Neural progenitor cell (in vitro differentiated cells): ENCODE data around the gene PDK3. TPM values are rescaled to one million over a fixed set of nuclear protein-coding genes. Genes with fewer than 3 reads are reported as not detected.

ENCODE experiments used
- DNase-seq: peaks from one replicate; pipeline ENCODE4 v3.0.0-alpha.2; 2016; ENCODE audit warnings: low spot score
- H2AFZ ChIP-seq: fragments of 200-600 bp; sonication (generic); replicated peaks from 2 replicates; pipeline ENCODE4 v1.6.1; 2016; ENCODE audit warnings: antibody characterized with exemption
- H3F3A ChIP-seq: fragments of 200-600 bp; sonication (generic); 2 replicates; pipeline ENCODE4 v1.6.1; 2016; ENCODE audit warnings: antibody characterized with exemption, low read depth
- H3K27ac ChIP-seq: fragments of 200-600 bp; sonication (generic); 2 replicates; pipeline ENCODE4 v1.5.1; 2016; ENCODE audit warnings: mild to moderate bottlenecking
- H3K27me3 ChIP-seq: fragments of 200-600 bp; sonication (generic); 2 replicates; pipeline ENCODE4 v1.6.1; 2016; ENCODE audit warnings: mild to moderate bottlenecking, moderate library complexity
- H3K36me3 ChIP-seq: fragments of 200-600 bp; sonication (generic); 2 replicates; pipeline ENCODE4 v1.5.1; 2016
- H3K4me1 ChIP-seq: fragments of 200-600 bp; sonication (generic); 2 replicates; pipeline ENCODE4 v1.6.1; 2016; ENCODE audit warnings: mixed run types
- H3K4me2 ChIP-seq: fragments of 200-600 bp; sonication (generic); 2 replicates; pipeline ENCODE4 v1.6.1; 2016
- H3K4me3 ChIP-seq: fragments of 200-600 bp; sonication (generic); 2 replicates; pipeline ENCODE4 v1.5.1; 2016
- H3K79me2 ChIP-seq: fragments of 200-600 bp; sonication (generic); 2 replicates; pipeline ENCODE4 v1.6.1; 2016; ENCODE audit warnings: low read depth
- H3K9ac ChIP-seq: fragments of 200-600 bp; sonication (generic); 2 replicates; pipeline ENCODE4 v1.6.1; 2016
- H3K9me3 ChIP-seq: fragments of 200-600 bp; sonication (generic); 2 replicates; pipeline ENCODE4 v1.5.1; 2016; ENCODE audit warnings: low read depth
- H4K20me1 ChIP-seq: fragments of 200-600 bp; sonication (generic); 2 replicates; pipeline ENCODE4 v1.6.1; 2016; ENCODE audit warnings: low read depth
- H3K27ac Mint-ChIP-seq: 3 replicates; pipeline ENCODE4 v1.8.0; 2021; ENCODE audit warnings: mixed read lengths
- H3K27me3 Mint-ChIP-seq: 2 replicates; pipeline ENCODE4 v1.8.0; 2022; ENCODE audit warnings: low read depth, mild to moderate bottlenecking, inconsistent platforms, moderate library complexity, mixed read lengths; ENCODE audit not compliant: insufficient read depth
- H3K36me3 Mint-ChIP-seq: 3 replicates; pipeline ENCODE4 v1.8.0; 2021; ENCODE audit warnings: mixed read lengths
- H3K4me1 Mint-ChIP-seq: 3 replicates; pipeline ENCODE4 v1.8.0; 2021; ENCODE audit warnings: mixed read lengths
- H3K4me3 Mint-ChIP-seq: 3 replicates; pipeline ENCODE4 v1.8.0; 2021; ENCODE audit warnings: mild to moderate bottlenecking, moderate library complexity, mixed read lengths
- H3K9me3 Mint-ChIP-seq: 3 replicates; pipeline ENCODE4 v1.8.0; 2020; ENCODE audit warnings: mixed read lengths
- CTCF ChIP-seq: fragments of 200-600 bp; sonication (generic); IDR thresholded peaks from 2 replicates; pipeline ENCODE4 v1.5.1; 2017; ENCODE audit warnings: antibody characterized with exemption, mild to moderate bottlenecking
- EZH2 ChIP-seq: fragments of 200-600 bp; sonication (generic); IDR thresholded peaks from 2 replicates; pipeline ENCODE4 v1.6.1; 2017; ENCODE audit warnings: antibody characterized with exemption, mild to moderate bottlenecking, moderate library complexity
- EZH2phosphoT487 ChIP-seq: fragments of 200-600 bp; sonication (generic); IDR thresholded peaks from 2 replicates; pipeline ENCODE4 v1.6.1; 2017; ENCODE audit warnings: antibody characterized with exemption
- total RNA-seq: library from RNA; depleted of rRNA; stranded (reverse); fragments of >200 nt; gene quantifications from 2 replicates; pipeline ENCODE4 v1.2.3, GENCODE V29; 2015; ENCODE audit warnings: low replicate concordance

Gene PDK3
- total RNA-seq, 1 donor from 2014 or later: 100 TPM

- H4K20me1 ChIP-seq: no peaks in the 10 kb centered on the region
- H3K4me1 ChIP-seq: no peaks in the 10 kb centered on the region
- no peak overlapping the region for H2AFZ ChIP-seq
- no peak overlapping the region for H3K4me3 ChIP-seq
- no peak overlapping the region for H3K27ac ChIP-seq
- DNase-seq: no peak
- no peak overlapping the region for H3K4me2 ChIP-seq
- H3K79me2 ChIP-seq: no peaks in the 10 kb centered on the region
- Mint-ChIP-seq H3K4me3 (no peak overlapping the region), H3K27ac (no peak overlapping the region), H3K4me1 (no peaks in the 10 kb centered on the region), H3K36me3 (no peaks in the 10 kb centered on the region), H3K9me3 (peaks cover 3% of the 10 kb centered on the region), H3K27me3 (peaks cover 3% of the 10 kb centered on the region)
- no peaks in the 10 kb centered on the region for H3F3A ChIP-seq
- H3K9ac ChIP-seq: no peak overlapping the region
- TF ChIP-seq CTCF: no peak
- TF ChIP-seq EZH2: no peak
- TF ChIP-seq EZH2phosphoT487: no peak
- no peaks in the 10 kb centered on the region for H3K36me3 ChIP-seq
- no peaks in the 10 kb centered on the region for H3K27me3 ChIP-seq
- no peaks in the 10 kb centered on the region for H3K9me3 ChIP-seq
Measured at GRCh38 chrX:24448762-24449250, 16.3 kb upstream of the PDK3 start.

- Histone ChIP-seq H3K36me3 (no peaks in the 10 kb centered on the region), H3K79me2 (peaks cover 27% of the 10 kb centered on the region), H3K4me3 (no peak overlapping the region), H3K4me1 (peaks cover 16% of the 10 kb centered on the region), H3K9me3 (no peaks in the 10 kb centered on the region), H2AFZ (no peak overlapping the region), H3F3A (peaks cover 5% of the 10 kb centered on the region), H3K9ac (no peak overlapping the region), H3K27ac (no peak overlapping the region), H3K27me3 (peaks cover 4% of the 10 kb centered on the region), H4K20me1 (peaks cover 15% of the 10 kb centered on the region), H3K4me2 (no peak overlapping the region)
- DNase-seq: no peak
- H3K36me3 Mint-ChIP-seq: no peaks in the 10 kb centered on the region
- no peaks in the 10 kb centered on the region for H3K9me3 Mint-ChIP-seq
- peaks cover 3% of the 10 kb centered on the region for H3K27me3 Mint-ChIP-seq
- peaks cover 23% of the 10 kb centered on the region for H3K4me1 Mint-ChIP-seq
- TF ChIP-seq EZH2phosphoT487: no peak
- no peak for TF ChIP-seq EZH2
- TF ChIP-seq CTCF: no peak
- H3K27ac Mint-ChIP-seq: no peak overlapping the region
- H3K4me3 Mint-ChIP-seq: no peak overlapping the region
Measured at GRCh38 chrX:24463077-24463476, 2.0 kb upstream of the PDK3 start.

- H2AFZ ChIP-seq: peak overlapping the region; percentile 23
- DNase-seq: no peak
- peaks cover 3% of the 10 kb centered on the region for H3K27me3 Mint-ChIP-seq
- no peak overlapping the region for H3K27ac ChIP-seq
- H3F3A ChIP-seq: peaks cover 5% of the 10 kb centered on the region
- peaks cover 16% of the 10 kb centered on the region for H3K4me1 ChIP-seq
- H3K9ac ChIP-seq: no peak overlapping the region
- no peaks in the 10 kb centered on the region for H3K9me3 ChIP-seq
- peaks cover 4% of the 10 kb centered on the region for H3K27me3 ChIP-seq
- peaks cover 25% of the 10 kb centered on the region for H4K20me1 ChIP-seq
- H3K36me3 ChIP-seq: no peaks in the 10 kb centered on the region
- H3K4me1 Mint-ChIP-seq: peaks cover 33% of the 10 kb centered on the region
- peak overlapping the region; percentile 82 for H3K4me3 ChIP-seq
- H3K4me3 Mint-ChIP-seq: peak overlapping the region; percentile 87
- H3K9me3 Mint-ChIP-seq: no peaks in the 10 kb centered on the region
- H3K27ac Mint-ChIP-seq: peak overlapping the region; percentile 67
- peak overlapping the region; percentile 74 for H3K4me2 ChIP-seq
- peaks cover 35% of the 10 kb centered on the region for H3K79me2 ChIP-seq
- TF ChIP-seq EZH2 (no peak), EZH2phosphoT487 (no peak), CTCF (no peak)
- no peaks in the 10 kb centered on the region for H3K36me3 Mint-ChIP-seq
Measured at GRCh38 chrX:24464498-24464835, 619 bp upstream of the PDK3 start.
